T-helper 9 cell (primary cell): ENCODE measurements around the gene RINL.
"Not testable (repeated sequence)": the region's sequence is repeated elsewhere in the genome, so short reads cannot be mapped to it uniquely, and the experiment has no call there.

Experiments used
- DNase-seq: peaks from one replicate; pipeline ENCODE4 v3.0.0-alpha.2; 2020

Gene RINL

GRCh38 chr19:38873400-38873799 is 4.7 kb downstream of the RINL start:
- not testable (repeated sequence) for DNase-seq

GRCh38 chr19:38870612-38871011 is 7.5 kb downstream of the RINL start:
- DNase-seq = no peak

- peak; percentile 92 for DNase-seq
Observed at GRCh38 chr19:38869836-38870607, 8.1 kb downstream of the RINL start.

GRCh38 chr19:38869160-38869835 is 8.8 kb downstream of the RINL start:
- no peak for DNase-seq

- no peak for DNase-seq
Observed at GRCh38 chr19:38868551-38868950, 9.5 kb downstream of the RINL start.

GRCh38 chr19:38867171-38867780 is 10.8 kb downstream of the RINL start:
- DNase-seq = no peak

- no peak for DNase-seq
Observed at GRCh38 chr19:38862321-38863059, 15.6 kb downstream of the RINL start.

GRCh38 chr19:38861368-38861767 is 16.7 kb downstream of the RINL start:
- no peak for DNase-seq

- not testable (repeated sequence) for DNase-seq
Observed at GRCh38 chr19:38859631-38860204, 18.4 kb downstream of the RINL start.

- DNase-seq = no peak
Observed at GRCh38 chr19:38856813-38857212, 21.3 kb downstream of the RINL start.

GRCh38 chr19:38855751-38856150 is 22.3 kb downstream of the RINL start:
- not testable (repeated sequence) for DNase-seq

- not testable (repeated sequence) for DNase-seq
Observed at GRCh38 chr19:38854961-38855360, 23.1 kb downstream of the RINL start.

GRCh38 chr19:38853214-38853613 is 24.9 kb downstream of the RINL start:
- no peak for DNase-seq

GRCh38 chr19:38852231-38853044 is 25.6 kb downstream of the RINL start:
- DNase-seq = peak; percentile 50

GRCh38 chr19:38851622-38852230 is 26.3 kb downstream of the RINL start:
- DNase-seq = peak; percentile 86

GRCh38 chr19:38850976-38851621 is 27.0 kb downstream of the RINL start:
- peak; percentile 30 for DNase-seq

GRCh38 chr19:38850436-38850975 is 27.6 kb downstream of the RINL start:
- peak; percentile 92 for DNase-seq

GRCh38 chr19:38849860-38850435 is 28.1 kb downstream of the RINL start, which contains the start of gene HNRNPL:
Gene HNRNPL (minus strand): TSS chr19:38849986. CDS start chr19:38849966, 20 bp downstream.
- DNase-seq = peak; percentile 98

- peak; percentile 96 for DNase-seq
Observed at GRCh38 chr19:38849147-38849859, 28.8 kb downstream of the RINL start.
